22Rv1 (cell line): ENCODE measurements around the gene PADI3.

Source experiments
- ZFX ChIP-seq: fragments of 450-650 bp; IDR thresholded peaks from 2 replicates; pipeline ENCODE4 v1.6.1; 2017; ENCODE audit warnings: antibody characterized with exemption, borderline replicate concordance
- TF ChIP-seq, protein P1 (sequence below): fragments of 450-650 bp; IDR thresholded peaks from 2 replicates; pipeline ENCODE4 v1.5.1; 2017; ENCODE audit warnings: mild to moderate bottlenecking

DNA sequence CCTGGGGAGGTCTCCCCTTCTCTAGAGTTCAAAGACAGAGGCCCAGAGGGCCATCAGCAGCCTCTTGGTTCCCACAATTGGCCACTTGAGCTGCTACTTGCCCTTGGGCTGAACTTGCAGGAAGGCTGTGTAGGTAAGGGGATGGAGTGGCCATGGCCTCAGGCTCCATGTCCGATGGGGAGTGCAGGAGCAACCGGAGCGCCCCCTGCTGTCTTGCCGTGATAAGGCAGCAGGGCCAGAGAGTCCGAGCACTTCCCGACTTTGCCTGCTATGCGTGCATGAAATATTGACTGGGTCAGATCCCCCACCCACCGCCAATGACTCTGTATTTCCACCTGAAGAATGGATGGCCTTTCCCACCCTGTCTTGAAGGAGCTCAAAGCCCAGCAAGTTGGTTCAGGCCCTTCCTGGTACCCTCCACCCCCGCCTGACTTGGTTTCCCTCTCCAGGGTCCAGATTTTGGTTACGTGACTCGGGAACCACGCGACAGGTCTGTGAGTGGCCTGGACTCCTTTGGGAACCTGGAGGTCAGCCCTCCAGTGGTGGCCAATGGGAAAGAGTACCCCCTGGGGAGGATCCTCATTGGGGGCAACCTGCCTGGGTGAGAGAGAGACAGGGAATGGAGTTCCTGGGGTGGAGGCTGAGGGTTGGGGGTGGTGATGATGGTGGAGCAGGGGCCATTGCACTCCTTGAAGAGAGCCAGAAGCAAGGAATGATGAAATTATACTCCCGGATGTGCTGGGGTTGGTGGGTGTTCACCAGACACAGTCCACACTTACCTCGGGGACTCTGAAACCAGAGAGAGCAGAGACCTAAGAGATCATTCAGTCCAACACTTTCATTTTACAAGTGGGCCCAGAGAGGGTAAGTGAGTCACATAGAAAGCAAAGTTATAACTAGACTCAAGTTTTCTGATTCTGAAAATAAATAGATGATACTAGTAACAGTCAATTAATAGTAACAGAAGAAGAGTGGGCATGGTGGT, 25.6 kb downstream of the PADI3 start:
- TF ChIP-seq, protein P1, sequence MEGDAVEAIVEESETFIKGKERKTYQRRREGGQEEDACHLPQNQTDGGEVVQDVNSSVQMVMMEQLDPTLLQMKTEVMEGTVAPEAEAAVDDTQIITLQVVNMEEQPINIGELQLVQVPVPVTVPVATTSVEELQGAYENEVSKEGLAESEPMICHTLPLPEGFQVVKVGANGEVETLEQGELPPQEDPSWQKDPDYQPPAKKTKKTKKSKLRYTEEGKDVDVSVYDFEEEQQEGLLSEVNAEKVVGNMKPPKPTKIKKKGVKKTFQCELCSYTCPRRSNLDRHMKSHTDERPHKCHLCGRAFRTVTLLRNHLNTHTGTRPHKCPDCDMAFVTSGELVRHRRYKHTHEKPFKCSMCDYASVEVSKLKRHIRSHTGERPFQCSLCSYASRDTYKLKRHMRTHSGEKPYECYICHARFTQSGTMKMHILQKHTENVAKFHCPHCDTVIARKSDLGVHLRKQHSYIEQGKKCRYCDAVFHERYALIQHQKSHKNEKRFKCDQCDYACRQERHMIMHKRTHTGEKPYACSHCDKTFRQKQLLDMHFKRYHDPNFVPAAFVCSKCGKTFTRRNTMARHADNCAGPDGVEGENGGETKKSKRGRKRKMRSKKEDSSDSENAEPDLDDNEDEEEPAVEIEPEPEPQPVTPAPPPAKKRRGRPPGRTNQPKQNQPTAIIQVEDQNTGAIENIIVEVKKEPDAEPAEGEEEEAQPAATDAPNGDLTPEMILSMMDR: peak; percentile 87
- TF ChIP-seq ZFX: no peak
